ENCODE results near the gene ACTN1. TPM values are rescaled to one million over a fixed set of nuclear protein-coding genes. Genes with fewer than 3 reads are reported as not detected.

Gene ACTN1
- total RNA-seq, 1 donor from 2014 or later = 130 TPM

DNA sequence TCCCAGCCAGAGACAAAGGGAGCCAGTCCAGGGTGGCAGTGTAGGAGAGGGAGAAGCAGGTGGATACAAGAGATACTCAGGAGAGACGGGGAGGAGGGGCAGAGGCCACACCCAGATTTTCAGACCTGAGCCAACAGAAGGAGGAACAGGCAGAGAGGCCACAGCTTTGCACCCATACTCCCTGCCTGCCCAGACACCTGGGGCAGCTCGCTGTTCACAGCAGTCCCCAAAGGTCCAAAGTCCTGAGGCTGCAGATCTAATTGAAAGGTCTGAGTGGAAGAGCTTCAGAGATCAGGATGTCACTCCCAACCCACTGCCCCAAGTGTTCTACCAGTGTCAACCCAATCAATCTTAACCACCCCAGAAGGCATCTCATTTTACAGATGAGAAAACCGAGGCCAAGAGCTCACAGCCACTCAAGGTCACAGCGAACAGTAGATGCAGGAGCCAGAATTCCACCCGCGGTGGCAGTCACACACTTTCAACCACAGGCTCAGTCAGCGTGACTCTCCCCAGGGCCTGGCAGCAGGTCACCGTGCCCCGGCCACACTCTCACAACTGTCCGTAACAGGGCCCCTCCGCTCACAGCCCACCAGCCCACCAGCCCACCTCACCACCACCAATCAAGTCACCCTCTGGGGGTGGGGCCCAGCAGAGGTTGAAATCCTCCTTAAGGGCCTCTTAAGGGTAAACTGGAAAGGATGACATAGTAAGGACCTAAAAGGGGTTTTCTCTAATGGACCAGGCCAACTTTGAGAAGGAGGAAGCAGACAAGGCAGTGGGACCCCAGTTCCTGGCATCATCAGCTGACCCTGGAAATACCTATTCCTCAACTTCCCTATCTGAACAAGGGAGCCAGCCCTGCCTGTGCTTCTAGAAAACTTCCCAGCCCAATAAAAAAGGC is 33.3 kb downstream of the ACTN1 start:
- Mint-ChIP-seq H3K9me3 (ENCODE audit: unreplicated experiment) (no peaks in the 10 kb centered on the region), H3K36me3 (ENCODE audit: low read depth, unreplicated experiment) (no peaks in the 10 kb centered on the region), H3K27ac (ENCODE audit: unreplicated experiment) (no peak overlapping the region), H3K27me3 (ENCODE audit: unreplicated experiment) (peaks cover 10% of the 10 kb centered on the region), H3K4me1 (ENCODE audit: unreplicated experiment) (peaks cover 38% of the 10 kb centered on the region), H3K4me3 (ENCODE audit: unreplicated experiment) (no peak overlapping the region)
- TF ChIP-seq, protein P1, sequence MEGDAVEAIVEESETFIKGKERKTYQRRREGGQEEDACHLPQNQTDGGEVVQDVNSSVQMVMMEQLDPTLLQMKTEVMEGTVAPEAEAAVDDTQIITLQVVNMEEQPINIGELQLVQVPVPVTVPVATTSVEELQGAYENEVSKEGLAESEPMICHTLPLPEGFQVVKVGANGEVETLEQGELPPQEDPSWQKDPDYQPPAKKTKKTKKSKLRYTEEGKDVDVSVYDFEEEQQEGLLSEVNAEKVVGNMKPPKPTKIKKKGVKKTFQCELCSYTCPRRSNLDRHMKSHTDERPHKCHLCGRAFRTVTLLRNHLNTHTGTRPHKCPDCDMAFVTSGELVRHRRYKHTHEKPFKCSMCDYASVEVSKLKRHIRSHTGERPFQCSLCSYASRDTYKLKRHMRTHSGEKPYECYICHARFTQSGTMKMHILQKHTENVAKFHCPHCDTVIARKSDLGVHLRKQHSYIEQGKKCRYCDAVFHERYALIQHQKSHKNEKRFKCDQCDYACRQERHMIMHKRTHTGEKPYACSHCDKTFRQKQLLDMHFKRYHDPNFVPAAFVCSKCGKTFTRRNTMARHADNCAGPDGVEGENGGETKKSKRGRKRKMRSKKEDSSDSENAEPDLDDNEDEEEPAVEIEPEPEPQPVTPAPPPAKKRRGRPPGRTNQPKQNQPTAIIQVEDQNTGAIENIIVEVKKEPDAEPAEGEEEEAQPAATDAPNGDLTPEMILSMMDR (IDR thresholded peaks at IDR 0.05; ENCODE audit: unreplicated experiment) = no peak
- DNase-seq (ENCODE audit: low spot score) = no peak

GRCh38 chr14:68945190-68945584 is 33.9 kb downstream of the ACTN1 start:
- H3K4me1 Mint-ChIP-seq (ENCODE audit: unreplicated experiment) = peaks cover 38% of the 10 kb centered on the region
- no peak overlapping the region for H3K4me3 Mint-ChIP-seq (ENCODE audit: unreplicated experiment)
- no peak for DNase-seq (ENCODE audit: low spot score)
- TF ChIP-seq, protein P1 (IDR thresholded peaks at IDR 0.05; ENCODE audit: unreplicated experiment) = no peak
- H3K27ac Mint-ChIP-seq (ENCODE audit: unreplicated experiment) = no peak overlapping the region
- no peaks in the 10 kb centered on the region for H3K36me3 Mint-ChIP-seq (ENCODE audit: low read depth, unreplicated experiment)
- no peaks in the 10 kb centered on the region for H3K9me3 Mint-ChIP-seq (ENCODE audit: unreplicated experiment)
- H3K27me3 Mint-ChIP-seq (ENCODE audit: unreplicated experiment) = peaks cover 10% of the 10 kb centered on the region

DNA sequence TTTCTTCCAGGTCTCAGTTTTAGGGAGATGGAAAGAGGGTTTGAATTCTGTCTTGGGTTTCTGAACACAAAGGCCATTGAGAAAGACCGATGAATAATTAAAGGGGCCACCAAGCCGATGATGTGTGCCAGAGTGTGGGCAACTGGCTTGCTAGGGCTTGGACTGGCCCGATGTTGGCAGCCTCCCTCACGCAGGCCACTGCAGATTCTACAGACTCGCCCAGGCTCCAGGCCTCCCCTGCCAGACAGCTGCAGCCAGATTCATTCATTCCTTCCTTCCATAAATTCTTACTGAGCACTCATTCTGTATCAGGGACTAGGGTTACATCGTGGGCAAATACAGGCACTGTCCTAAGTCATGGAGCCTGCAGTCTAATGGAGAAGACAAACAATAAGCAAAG is 34.9 kb downstream of the ACTN1 start:
- DNase-seq (ENCODE audit: low spot score) = no peak
- peaks cover 31% of the 10 kb centered on the region for H3K4me1 Mint-ChIP-seq (ENCODE audit: unreplicated experiment)
- peak overlapping the region; percentile 25 for H3K27ac Mint-ChIP-seq (ENCODE audit: unreplicated experiment)
- H3K36me3 Mint-ChIP-seq (ENCODE audit: low read depth, unreplicated experiment) = no peaks in the 10 kb centered on the region
- TF ChIP-seq, protein P1 (IDR thresholded peaks at IDR 0.05; ENCODE audit: unreplicated experiment) = no peak
- no peak overlapping the region for H3K4me3 Mint-ChIP-seq (ENCODE audit: unreplicated experiment)
- H3K27me3 Mint-ChIP-seq (ENCODE audit: unreplicated experiment) = peaks cover 10% of the 10 kb centered on the region
- no peaks in the 10 kb centered on the region for H3K9me3 Mint-ChIP-seq (ENCODE audit: unreplicated experiment)

DNA sequence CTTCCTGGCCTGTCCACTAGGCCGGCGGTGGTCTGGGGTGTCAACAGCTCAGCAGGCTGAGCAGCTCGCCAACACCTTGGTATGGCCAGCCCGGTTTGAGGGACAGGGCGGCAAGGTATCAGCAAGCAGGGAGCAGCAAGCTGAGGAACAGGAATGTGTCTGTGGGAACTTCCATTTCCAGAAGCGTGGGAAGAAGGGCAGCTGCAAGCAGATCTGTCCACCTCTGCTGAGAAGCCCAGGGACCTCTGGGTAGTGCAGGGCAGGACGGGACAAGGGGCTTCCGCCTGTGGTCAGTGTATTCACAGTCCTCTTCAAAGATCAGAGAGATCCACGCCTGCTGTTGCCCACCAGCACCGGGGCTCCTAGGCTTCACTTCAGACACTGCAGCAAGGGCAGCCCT is 36.0 kb downstream of the ACTN1 start:
- DNase-seq (ENCODE audit: low spot score) = no peak
- peaks cover 10% of the 10 kb centered on the region for H3K27me3 Mint-ChIP-seq (ENCODE audit: unreplicated experiment)
- peaks cover 29% of the 10 kb centered on the region for H3K4me1 Mint-ChIP-seq (ENCODE audit: unreplicated experiment)
- TF ChIP-seq, protein P1 (IDR thresholded peaks at IDR 0.05; ENCODE audit: unreplicated experiment) = no peak
- H3K4me3 Mint-ChIP-seq (ENCODE audit: unreplicated experiment) = no peak overlapping the region
- H3K27ac Mint-ChIP-seq (ENCODE audit: unreplicated experiment) = no peak overlapping the region
- no peaks in the 10 kb centered on the region for H3K9me3 Mint-ChIP-seq (ENCODE audit: unreplicated experiment)
- no peaks in the 10 kb centered on the region for H3K36me3 Mint-ChIP-seq (ENCODE audit: low read depth, unreplicated experiment)
